GM21717 (cell line): ENCODE data around the gene PIP5K1C.

Experiments used
- ATAC-seq: cut with Tn5 transposase; IDR thresholded peaks from one replicate; pipeline ENCODE4 v1.9.1; 2021; ENCODE audit warnings: mild to moderate bottlenecking, moderate library complexity; ENCODE audit not compliant: unreplicated experiment

Gene PIP5K1C

GRCh38 chr19:3721887-3722442, 21.7 kb upstream of the PIP5K1C start:
- no peak for ATAC-seq

GRCh38 chr19:3721131-3721886, 21.0 kb upstream of the PIP5K1C start:
- ATAC-seq: no peak

GRCh38 chr19:3720349-3720917, 20.2 kb upstream of the PIP5K1C start:
- no peak for ATAC-seq

- no peak for ATAC-seq
Observed at GRCh38 chr19:3719868-3720267, 19.6 kb upstream of the PIP5K1C start.

- ATAC-seq: no peak
Observed at GRCh38 chr19:3716147-3716668, 15.9 kb upstream of the PIP5K1C start.

GRCh38 chr19:3712663-3713611, 12.7 kb upstream of the PIP5K1C start:
- no peak for ATAC-seq

- ATAC-seq: no peak
Observed at GRCh38 chr19:3710265-3710812, 10.1 kb upstream of the PIP5K1C start.

- no peak for ATAC-seq
Observed at GRCh38 chr19:3708207-3708931, 8.1 kb upstream of the PIP5K1C start, which contains the start of gene TJP3. Gene TJP3 (plus strand): TSS chr19:3708384. CDS start chr19:3728433, 20,049 bp downstream.

- ATAC-seq: no peak
Observed at GRCh38 chr19:3707868-3708206, 7.6 kb upstream of the PIP5K1C start.

- ATAC-seq: no peak
Observed at GRCh38 chr19:3701200-3701599, 932 bp upstream of the PIP5K1C start.

GRCh38 chr19:3699741-3700241, 477 bp downstream of the PIP5K1C start:
- ATAC-seq: peak; percentile 31

GRCh38 chr19:3698974-3699740, 1.1 kb downstream of the PIP5K1C start:
- ATAC-seq: no peak

- ATAC-seq: no peak
Observed at GRCh38 chr19:3698386-3698950, 1.8 kb downstream of the PIP5K1C start.

GRCh38 chr19:3697671-3698385, 2.4 kb downstream of the PIP5K1C start:
- no peak for ATAC-seq

- ATAC-seq: no peak
Observed at GRCh38 chr19:3697094-3697493, 3.2 kb downstream of the PIP5K1C start.

- ATAC-seq: no peak
Observed at GRCh38 chr19:3696660-3696995, 3.6 kb downstream of the PIP5K1C start.

- no peak for ATAC-seq
Observed at GRCh38 chr19:3695986-3696659, 4.1 kb downstream of the PIP5K1C start.
